Neural cell (in vitro differentiated cells): ENCODE measurements around the gene CD164. TPM values are rescaled to one million over a fixed set of nuclear protein-coding genes. Genes with fewer than 3 reads are reported as not detected.

Source experiments
- H2AFZ ChIP-seq: fragments of 200-600, 300-800 bp; sonication (generic), shearing (Covaris generic); 2 replicates; pipeline ENCODE4 v1.6.0; 2014; ENCODE audit warnings: low read depth, mild to moderate bottlenecking, antibody characterized with exemption, low read length, moderate library complexity
- H3F3A ChIP-seq: fragments of 200-600 bp; shearing (Covaris generic); 2 replicates; pipeline ENCODE4 v1.6.1; 2016; ENCODE audit warnings: mild to moderate bottlenecking, moderate library complexity, mixed read lengths, antibody characterized with exemption, low read length; ENCODE audit not compliant: insufficient read depth, poor library complexity, severe bottlenecking
- H3K27ac ChIP-seq: fragments of 200-600, 300-800 bp; sonication (generic), shearing (Covaris generic); 2 replicates; pipeline ENCODE4 v1.5.1; 2014; ENCODE audit warnings: mild to moderate bottlenecking, low read length, moderate library complexity
- H3K27me3 ChIP-seq: fragments of 300-800, 200-600 bp; sonication (generic), shearing (Covaris generic); 2 replicates; pipeline ENCODE4 v1.6.0; 2014; ENCODE audit warnings: mild to moderate bottlenecking, low read depth, low read length, moderate library complexity; ENCODE audit not compliant: insufficient read depth
- H3K36me3 ChIP-seq: fragments of 300-800, 200-600 bp; sonication (generic), shearing (Covaris generic); 2 replicates; pipeline ENCODE4 v1.5.1; 2014; ENCODE audit warnings: mild to moderate bottlenecking, antibody characterized with exemption, low read length, moderate library complexity; ENCODE audit not compliant: insufficient read depth
- H3K4me2 ChIP-seq: fragments of 300-800, 200-600 bp; sonication (generic), shearing (Covaris generic); 2 replicates; pipeline ENCODE4 v1.6.0; 2014; ENCODE audit warnings: mild to moderate bottlenecking, low read length
- H3K4me3 ChIP-seq: fragments of 300-800, 200-600 bp; sonication (generic), shearing (Covaris generic); 2 replicates; pipeline ENCODE4 v1.5.1; 2014; ENCODE audit warnings: mild to moderate bottlenecking, low read length, moderate library complexity
- H3K79me2 ChIP-seq: fragments of 200-600 bp; shearing (Covaris generic); replicated peaks from 2 replicates; pipeline ENCODE4 v1.6.0; 2014; ENCODE audit warnings: mild to moderate bottlenecking, low read length, moderate library complexity; ENCODE audit not compliant: insufficient read depth
- H3K9ac ChIP-seq: fragments of 300-800, 200-600 bp; sonication (generic), shearing (Covaris generic); 2 replicates; pipeline ENCODE4 v1.6.1; 2016; ENCODE audit warnings: mild to moderate bottlenecking, low read length, mixed read lengths
- H3K9me2 ChIP-seq: fragments of 200-600 bp; shearing (Covaris generic); 2 replicates; pipeline ENCODE4 v1.6.1; 2016; ENCODE audit warnings: mild to moderate bottlenecking, low read length, mixed read lengths; ENCODE audit not compliant: insufficient read depth
- H3K9me3 ChIP-seq: fragments of 200-600, 300-800 bp; sonication (generic), shearing (Covaris generic); 2 replicates; pipeline ENCODE4 v1.6.1; 2016; ENCODE audit warnings: mild to moderate bottlenecking, mixed run types, low read length, moderate library complexity, mixed read lengths
- H4K20me1 ChIP-seq: fragments of 200-600 bp; shearing (Covaris generic); 2 replicates; pipeline ENCODE4 v1.6.1; 2016; ENCODE audit warnings: mild to moderate bottlenecking, mixed run types; ENCODE audit not compliant: insufficient read depth
- EP300 ChIP-seq: fragments of 450-650 bp; conservative IDR thresholded peaks from 2 replicates; pipeline ENCODE4 v1.6.1; 2014; ENCODE audit warnings: antibody characterized with exemption, mild to moderate bottlenecking, moderate library complexity; ENCODE audit not compliant: poor library complexity, severe bottlenecking
- EZH2 ChIP-seq: fragments of 200-600, 300-800 bp; shearing (Covaris generic), sonication (generic); IDR thresholded peaks from 2 replicates; pipeline ENCODE4 v1.6.1; 2014; ENCODE audit warnings: antibody characterized with exemption, low read length, borderline replicate concordance, mild to moderate bottlenecking; ENCODE audit not compliant: insufficient read depth, poor library complexity, severe bottlenecking
- MXI1 ChIP-seq: fragments of 450-650 bp; conservative IDR thresholded peaks from 2 replicates; pipeline ENCODE4 v1.6.1; 2014; ENCODE audit warnings: antibody characterized with exemption, mild to moderate bottlenecking; ENCODE audit not compliant: poor library complexity, severe bottlenecking
- POLR2AphosphoS5 ChIP-seq: IDR thresholded peaks from 2 replicates; pipeline ENCODE4 v1.6.1; 2012
- RAD21 ChIP-seq: fragments of 450-650 bp; conservative IDR thresholded peaks from 2 replicates; pipeline ENCODE4 v1.6.1; 2014; ENCODE audit warnings: antibody characterized with exemption, mild to moderate bottlenecking, moderate library complexity
- SMC3 ChIP-seq: fragments of 450-650 bp; conservative IDR thresholded peaks from 2 replicates; pipeline ENCODE4 v1.6.1; 2014; ENCODE audit warnings: antibody characterized with exemption, mild to moderate bottlenecking, moderate library complexity; ENCODE audit not compliant: poor library complexity
- TAF1 ChIP-seq: IDR thresholded peaks from 2 replicates; pipeline ENCODE4 v1.6.1; 2012; ENCODE audit warnings: low read depth
- polyA plus RNA-seq: library from polyadenylated mRNA; depleted of rRNA; stranded (reverse); fragments of >200 nt; gene quantifications from 2 replicates; pipeline ENCODE4 v1.2.3, GENCODE V29; 2014
- TF ChIP-seq, protein P1 (sequence below): IDR thresholded peaks from 2 replicates; pipeline ENCODE4 v1.6.1; 2012; ENCODE audit warnings: borderline replicate concordance
- TF ChIP-seq, protein P2 (sequence below): fragments of 450-650 bp; IDR thresholded peaks from 2 replicates; pipeline ENCODE4 v1.5.1; 2014; ENCODE audit warnings: antibody characterized with exemption, mild to moderate bottlenecking, moderate library complexity; ENCODE audit not compliant: poor library complexity, severe bottlenecking

CD164 gene
- polyA plus RNA-seq, 1 donor from 2014 or later, result 42.6 TPM

DNA sequence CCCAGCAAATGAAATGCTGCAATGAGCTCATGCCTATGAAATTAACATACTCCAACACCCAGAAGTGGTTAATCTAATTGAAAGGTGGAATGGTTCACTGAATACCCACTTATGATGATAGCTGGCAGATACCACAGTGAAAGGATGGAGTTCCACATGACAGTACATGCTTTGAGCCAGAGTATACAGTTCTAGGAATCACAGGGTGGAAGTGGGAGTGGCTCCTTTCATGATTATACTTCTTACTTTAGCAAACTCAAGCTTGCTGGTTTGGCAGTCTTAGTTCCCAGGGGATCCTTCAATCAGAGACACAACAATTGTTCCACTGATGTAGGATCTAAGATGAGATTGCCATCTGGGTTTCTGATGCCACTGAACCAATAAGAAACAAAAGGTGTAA lies 21.5 kb downstream of the CD164 start:
- Histone ChIP-seq H4K20me1 (no peaks in the 10 kb centered on the region), H3K9me3 (no peaks in the 10 kb centered on the region), H3K27me3 (no peaks in the 10 kb centered on the region), H3K36me3 (no peaks in the 10 kb centered on the region), H3F3A (no peaks in the 10 kb centered on the region), H3K9me2 (no peaks in the 10 kb centered on the region), H3K9ac (no peak overlapping the region), H3K27ac (no peak overlapping the region), H3K79me2 (no peaks in the 10 kb centered on the region), H2AFZ (no peak overlapping the region), H3K4me2 (no peak overlapping the region), H3K4me3 (no peak overlapping the region)
- no peak for TF ChIP-seq EP300

DNA sequence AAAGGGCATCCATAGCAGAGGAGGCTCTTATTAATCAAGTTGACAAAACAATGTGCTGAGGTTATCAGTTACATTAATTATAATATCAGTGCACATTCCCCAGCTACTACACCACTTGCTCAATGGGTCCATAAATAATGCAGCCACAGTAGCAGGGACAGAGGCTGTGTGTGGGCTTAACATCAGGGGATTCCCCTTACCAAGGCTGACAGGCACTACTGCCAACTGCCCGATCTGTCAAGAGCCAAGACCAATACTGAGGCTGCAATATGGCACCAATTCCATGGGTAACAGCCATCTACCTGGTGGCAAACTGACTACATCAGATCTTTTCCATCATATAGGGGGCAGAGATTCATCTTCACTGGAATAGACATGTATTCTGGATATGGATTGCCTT lies 22.0 kb downstream of the CD164 start:
- TF ChIP-seq MXI1, result no peak
- TF ChIP-seq, protein P1, sequence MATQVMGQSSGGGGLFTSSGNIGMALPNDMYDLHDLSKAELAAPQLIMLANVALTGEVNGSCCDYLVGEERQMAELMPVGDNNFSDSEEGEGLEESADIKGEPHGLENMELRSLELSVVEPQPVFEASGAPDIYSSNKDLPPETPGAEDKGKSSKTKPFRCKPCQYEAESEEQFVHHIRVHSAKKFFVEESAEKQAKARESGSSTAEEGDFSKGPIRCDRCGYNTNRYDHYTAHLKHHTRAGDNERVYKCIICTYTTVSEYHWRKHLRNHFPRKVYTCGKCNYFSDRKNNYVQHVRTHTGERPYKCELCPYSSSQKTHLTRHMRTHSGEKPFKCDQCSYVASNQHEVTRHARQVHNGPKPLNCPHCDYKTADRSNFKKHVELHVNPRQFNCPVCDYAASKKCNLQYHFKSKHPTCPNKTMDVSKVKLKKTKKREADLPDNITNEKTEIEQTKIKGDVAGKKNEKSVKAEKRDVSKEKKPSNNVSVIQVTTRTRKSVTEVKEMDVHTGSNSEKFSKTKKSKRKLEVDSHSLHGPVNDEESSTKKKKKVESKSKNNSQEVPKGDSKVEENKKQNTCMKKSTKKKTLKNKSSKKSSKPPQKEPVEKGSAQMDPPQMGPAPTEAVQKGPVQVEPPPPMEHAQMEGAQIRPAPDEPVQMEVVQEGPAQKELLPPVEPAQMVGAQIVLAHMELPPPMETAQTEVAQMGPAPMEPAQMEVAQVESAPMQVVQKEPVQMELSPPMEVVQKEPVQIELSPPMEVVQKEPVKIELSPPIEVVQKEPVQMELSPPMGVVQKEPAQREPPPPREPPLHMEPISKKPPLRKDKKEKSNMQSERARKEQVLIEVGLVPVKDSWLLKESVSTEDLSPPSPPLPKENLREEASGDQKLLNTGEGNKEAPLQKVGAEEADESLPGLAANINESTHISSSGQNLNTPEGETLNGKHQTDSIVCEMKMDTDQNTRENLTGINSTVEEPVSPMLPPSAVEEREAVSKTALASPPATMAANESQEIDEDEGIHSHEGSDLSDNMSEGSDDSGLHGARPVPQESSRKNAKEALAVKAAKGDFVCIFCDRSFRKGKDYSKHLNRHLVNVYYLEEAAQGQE, result no peak
- TF ChIP-seq RAD21, result no peak
- TF ChIP-seq EP300, result no peak
- TF ChIP-seq TAF1, result no peak
- TF ChIP-seq, protein P2, sequence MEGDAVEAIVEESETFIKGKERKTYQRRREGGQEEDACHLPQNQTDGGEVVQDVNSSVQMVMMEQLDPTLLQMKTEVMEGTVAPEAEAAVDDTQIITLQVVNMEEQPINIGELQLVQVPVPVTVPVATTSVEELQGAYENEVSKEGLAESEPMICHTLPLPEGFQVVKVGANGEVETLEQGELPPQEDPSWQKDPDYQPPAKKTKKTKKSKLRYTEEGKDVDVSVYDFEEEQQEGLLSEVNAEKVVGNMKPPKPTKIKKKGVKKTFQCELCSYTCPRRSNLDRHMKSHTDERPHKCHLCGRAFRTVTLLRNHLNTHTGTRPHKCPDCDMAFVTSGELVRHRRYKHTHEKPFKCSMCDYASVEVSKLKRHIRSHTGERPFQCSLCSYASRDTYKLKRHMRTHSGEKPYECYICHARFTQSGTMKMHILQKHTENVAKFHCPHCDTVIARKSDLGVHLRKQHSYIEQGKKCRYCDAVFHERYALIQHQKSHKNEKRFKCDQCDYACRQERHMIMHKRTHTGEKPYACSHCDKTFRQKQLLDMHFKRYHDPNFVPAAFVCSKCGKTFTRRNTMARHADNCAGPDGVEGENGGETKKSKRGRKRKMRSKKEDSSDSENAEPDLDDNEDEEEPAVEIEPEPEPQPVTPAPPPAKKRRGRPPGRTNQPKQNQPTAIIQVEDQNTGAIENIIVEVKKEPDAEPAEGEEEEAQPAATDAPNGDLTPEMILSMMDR, result no peak
- TF ChIP-seq SMC3, result no peak
- no peak for TF ChIP-seq EZH2
- no peak overlapping the region for H2AFZ ChIP-seq
- no peaks in the 10 kb centered on the region for H3K27me3 ChIP-seq
- H3K27ac ChIP-seq, result no peak overlapping the region
- no peaks in the 10 kb centered on the region for H3K36me3 ChIP-seq
- H3K4me2 ChIP-seq, result no peak overlapping the region
- no peaks in the 10 kb centered on the region for H3F3A ChIP-seq
- H3K4me3 ChIP-seq, result no peak overlapping the region
- H3K9me2 ChIP-seq, result no peaks in the 10 kb centered on the region
- H3K9ac ChIP-seq, result no peak overlapping the region
- no peaks in the 10 kb centered on the region for H4K20me1 ChIP-seq
- H3K79me2 ChIP-seq, result no peaks in the 10 kb centered on the region
- no peaks in the 10 kb centered on the region for H3K9me3 ChIP-seq

DNA sequence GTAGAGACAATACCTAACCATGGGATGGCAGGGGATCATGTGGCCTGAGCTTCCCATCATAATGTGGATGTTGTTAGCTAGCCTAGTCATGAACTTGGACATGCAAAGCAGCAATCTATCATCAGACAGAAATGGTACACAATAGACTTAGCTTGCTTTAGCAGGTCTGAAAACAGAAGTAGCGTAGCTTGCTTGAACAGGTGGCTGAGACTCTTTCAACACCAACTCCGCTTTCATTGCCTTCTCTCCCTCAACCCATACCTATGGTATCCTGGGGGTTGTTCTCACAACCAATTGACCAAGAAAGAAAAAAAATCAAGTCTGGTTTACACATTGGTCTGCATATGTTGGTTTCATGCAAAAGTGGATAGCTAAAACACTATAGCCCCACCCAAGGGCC lies 23.0 kb downstream of the CD164 start:
- Histone ChIP-seq H3K27me3 (no peaks in the 10 kb centered on the region), H4K20me1 (no peaks in the 10 kb centered on the region), H3K9me2 (no peaks in the 10 kb centered on the region), H3K9ac (no peak overlapping the region), H3K79me2 (no peaks in the 10 kb centered on the region), H3K27ac (no peak overlapping the region), H3K4me3 (no peak overlapping the region), H2AFZ (no peak overlapping the region), H3K4me2 (no peak overlapping the region), H3F3A (no peaks in the 10 kb centered on the region), H3K9me3 (no peaks in the 10 kb centered on the region), H3K36me3 (no peaks in the 10 kb centered on the region)
- no peak for TF ChIP-seq EP300
- TF ChIP-seq, protein P2, result no peak
- TF ChIP-seq TAF1, result no peak
- no peak for TF ChIP-seq MXI1
- TF ChIP-seq POLR2AphosphoS5, result no peak
- no peak for TF ChIP-seq SMC3
- TF ChIP-seq RAD21, result no peak
- TF ChIP-seq, protein P1, result no peak
- TF ChIP-seq EZH2, result no peak
